ENCODE data around the gene CHRND.

Gene CHRND

GRCh38 chr2:232504438-232504837 is 21.5 kb upstream of the CHRND start:
- no peak for DNase-seq

- no peak for DNase-seq
Observed at GRCh38 chr2:232505856-232506255, 20.1 kb upstream of the CHRND start.

GRCh38 chr2:232506709-232507108 is 19.3 kb upstream of the CHRND start:
- DNase-seq: no peak

DNA sequence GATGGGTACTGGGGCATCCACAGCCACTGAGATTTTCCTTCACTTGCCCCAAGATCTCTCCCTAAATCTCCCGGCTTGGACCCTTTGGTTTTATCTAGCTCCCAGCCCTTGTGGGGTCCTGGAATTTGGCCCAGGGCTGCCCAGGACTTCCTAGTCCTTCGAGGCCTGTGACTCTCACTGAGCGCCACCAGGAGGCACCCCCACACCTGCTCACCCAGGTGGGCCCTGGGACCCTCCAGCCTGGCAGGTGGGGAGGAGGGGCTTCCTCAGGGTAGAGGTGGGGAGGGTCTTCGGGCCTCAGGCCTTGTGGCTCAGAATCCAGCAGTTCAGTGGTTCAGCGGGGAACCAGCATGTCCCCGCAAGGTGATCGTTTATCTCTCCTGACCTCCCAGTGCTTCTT is 17.7 kb upstream of the CHRND start:
- DNase-seq: no peak

GRCh38 chr2:232511336-232511890 is 14.5 kb upstream of the CHRND start:
- no peak for DNase-seq

GRCh38 chr2:232512602-232513001 is 13.4 kb upstream of the CHRND start:
- no peak for DNase-seq

DNA sequence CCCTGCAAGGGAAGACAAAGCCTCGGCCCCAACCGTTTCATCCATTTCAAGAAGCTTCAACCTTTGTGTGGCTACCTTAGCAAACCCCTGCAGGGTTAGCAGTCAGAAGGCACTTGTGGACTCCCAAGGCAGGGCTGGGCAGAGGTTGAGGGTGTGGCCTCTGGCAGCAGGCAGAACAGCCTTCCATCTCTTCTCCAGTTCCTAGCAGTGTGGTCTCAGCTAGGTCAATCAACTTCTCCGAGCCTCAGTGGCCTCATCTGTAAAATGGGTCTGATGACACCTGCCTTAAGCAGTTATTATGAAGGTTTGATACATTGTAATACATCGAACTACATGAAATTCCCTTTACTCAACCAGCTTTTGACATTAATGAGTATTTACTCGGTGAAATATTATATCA is 12.6 kb upstream of the CHRND start:
- DNase-seq: no peak

- DNase-seq: peak in 1 of 2 donors; percentile 45
Observed at GRCh38 chr2:232515639-232516038, 10.3 kb upstream of the CHRND start.

GRCh38 chr2:232516551-232516950 is 9.4 kb upstream of the CHRND start:
- no peak for DNase-seq

- no peak for DNase-seq
Observed at GRCh38 chr2:232518844-232519243, 7.1 kb upstream of the CHRND start.

DNA sequence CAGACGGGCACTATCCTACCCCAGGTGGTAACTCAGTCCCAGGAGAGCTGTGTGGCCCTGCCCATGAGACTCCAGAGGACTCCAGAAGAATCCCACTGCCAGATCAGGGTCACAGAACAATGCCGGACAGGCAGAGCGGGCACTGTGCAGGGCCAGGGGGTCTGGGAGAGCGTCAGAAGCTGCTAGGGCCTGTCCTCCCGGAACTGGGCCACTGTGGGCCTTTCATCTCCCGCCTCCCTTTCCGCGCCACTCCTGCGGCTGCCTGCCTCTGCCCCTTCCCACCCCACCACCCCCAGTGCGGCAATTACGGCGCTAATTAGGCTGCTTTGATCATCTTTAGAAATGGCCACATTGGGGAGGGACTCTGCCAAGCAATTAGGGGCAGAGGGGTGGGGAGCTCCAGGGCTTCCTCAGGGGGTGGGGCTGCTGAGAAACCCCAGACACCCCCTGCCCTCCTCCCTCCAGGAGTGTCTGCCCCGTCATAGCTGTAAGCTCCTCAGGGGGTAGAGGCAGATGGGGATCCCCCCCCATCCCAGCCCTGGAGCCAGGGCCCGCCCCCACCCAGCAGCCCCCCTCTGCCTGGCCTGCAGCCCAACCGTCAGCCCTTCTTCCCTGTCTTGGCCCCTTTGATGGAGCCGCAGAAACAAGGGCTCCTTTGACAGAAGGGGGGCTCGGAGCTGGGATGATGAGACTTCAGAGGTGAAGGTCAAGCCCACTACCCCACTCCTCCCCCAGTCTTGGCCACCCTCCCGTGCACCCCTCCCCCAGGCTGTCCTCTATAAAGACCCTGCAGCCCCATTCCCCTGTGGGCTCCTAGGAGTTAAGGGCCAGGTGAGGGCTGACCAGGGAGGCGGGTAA is 6.2 kb upstream of the CHRND start, which contains the start of gene PRSS56:
TSS of gene PRSS56 (plus strand) at position 808 of the 858 bp plus-strand sequence. CDS start 211 bp downstream, outside the sequence.
- DNase-seq: no peak

DNA sequence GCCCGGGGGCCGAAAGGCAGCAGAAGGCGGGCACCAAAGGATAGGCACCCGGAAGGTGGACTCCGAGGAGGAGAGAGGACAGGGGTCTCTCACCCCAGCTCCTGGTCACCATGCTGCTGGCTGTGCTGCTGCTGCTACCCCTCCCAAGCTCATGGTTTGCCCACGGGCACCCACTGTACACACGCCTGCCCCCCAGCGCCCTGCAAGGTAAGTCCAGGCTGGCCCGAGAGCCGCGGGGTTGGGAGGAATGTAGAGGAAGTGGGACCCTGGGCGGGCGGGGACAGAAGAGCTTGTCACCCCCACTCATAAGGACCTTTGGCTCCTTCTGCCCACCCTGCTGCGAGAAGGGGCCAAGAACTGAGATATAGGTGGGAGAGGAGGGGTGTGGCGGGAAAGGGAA is 5.5 kb upstream of the CHRND start:
- DNase-seq: no peak

- no peak for DNase-seq
Observed at GRCh38 chr2:232521098-232521497, 4.9 kb upstream of the CHRND start.

- DNase-seq: peak in 1 of 2 donors; percentile 64
Observed at GRCh38 chr2:232521959-232522622, 3.9 kb upstream of the CHRND start.

DNA sequence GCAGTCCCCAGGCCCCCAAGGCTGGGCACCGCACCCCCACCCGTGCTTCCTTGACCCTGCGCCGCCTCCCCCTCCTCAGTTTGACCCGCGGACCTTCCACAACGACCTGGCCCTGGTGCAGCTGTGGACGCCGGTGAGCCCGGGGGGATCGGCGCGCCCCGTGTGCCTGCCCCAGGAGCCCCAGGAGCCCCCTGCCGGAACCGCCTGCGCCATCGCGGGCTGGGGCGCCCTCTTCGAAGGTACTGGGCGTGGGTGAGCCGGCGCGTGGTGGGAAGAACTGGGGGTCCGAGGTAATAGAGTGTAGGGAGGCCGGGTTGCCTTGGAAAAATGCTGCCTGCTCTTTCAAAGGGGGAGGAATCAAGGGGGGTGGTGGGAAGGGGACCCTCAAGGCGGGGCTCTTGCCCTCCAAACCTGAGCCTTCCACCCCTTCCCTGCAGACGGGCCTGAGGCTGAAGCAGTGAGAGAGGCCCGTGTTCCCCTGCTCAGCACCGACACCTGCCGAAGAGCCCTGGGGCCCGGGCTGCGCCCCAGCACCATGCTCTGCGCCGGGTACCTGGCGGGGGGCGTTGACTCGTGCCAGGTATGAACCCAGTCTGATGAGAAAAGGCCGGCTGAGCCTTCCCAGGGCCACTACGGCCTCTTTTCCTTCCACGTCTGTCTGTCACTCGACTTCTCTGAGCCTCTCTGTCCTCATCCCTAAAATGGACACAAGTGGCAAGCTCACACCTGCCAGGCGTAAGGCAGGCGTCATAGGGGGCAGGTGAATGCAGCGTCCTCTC is 3.1 kb upstream of the CHRND start:
- DNase-seq: no peak

DNA sequence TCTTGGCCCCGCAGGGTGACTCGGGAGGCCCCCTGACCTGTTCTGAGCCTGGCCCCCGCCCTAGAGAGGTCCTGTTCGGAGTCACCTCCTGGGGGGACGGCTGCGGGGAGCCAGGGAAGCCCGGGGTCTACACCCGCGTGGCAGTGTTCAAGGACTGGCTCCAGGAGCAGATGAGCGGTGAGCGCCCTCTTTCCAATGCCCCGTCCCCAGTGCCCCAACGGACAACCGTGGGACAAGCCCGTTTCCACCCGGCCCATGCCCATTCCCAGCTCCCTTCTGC is 2.6 kb upstream of the CHRND start:
- no peak for DNase-seq

DNA sequence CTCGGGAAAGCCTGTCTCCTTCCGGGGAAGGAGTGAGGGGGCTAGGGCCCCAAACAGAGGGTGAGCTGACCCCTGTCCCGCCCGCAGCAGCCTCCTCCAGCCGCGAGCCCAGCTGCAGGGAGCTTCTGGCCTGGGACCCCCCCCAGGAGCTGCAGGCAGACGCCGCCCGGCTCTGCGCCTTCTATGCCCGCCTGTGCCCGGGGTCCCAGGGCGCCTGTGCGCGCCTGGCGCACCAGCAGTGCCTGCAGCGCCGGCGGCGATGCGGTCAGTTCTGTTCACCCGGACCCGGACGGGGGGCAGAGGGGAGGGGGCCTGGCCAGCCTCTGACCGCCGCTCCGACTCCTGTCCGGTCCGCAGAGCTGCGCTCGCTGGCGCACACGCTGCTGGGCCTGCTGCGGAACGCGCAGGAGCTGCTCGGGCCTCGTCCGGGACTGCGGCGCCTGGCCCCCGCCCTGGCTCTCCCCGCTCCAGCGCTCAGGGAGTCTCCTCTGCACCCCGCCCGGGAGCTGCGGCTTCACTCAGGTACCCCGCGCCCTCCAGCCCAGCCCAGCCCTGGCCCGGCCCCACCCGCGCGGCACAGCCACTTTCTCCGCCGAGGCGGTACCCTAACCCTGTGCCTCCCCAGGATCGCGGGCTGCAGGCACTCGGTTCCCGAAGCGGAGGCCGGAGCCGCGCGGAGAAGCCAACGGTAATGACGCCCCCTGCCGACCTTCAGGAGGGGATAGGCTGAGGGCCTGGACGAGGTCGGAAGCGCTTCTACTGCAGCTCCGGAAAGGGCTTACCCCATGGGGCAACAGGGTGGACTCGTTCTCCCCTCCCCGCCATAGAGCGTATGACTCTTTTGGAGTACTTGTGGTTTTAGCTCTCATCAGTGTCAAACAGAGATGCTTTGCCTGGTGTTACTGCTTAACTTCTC is 2.0 kb upstream of the CHRND start:
- peak; percentile 15 to 40 for DNase-seq

DNA sequence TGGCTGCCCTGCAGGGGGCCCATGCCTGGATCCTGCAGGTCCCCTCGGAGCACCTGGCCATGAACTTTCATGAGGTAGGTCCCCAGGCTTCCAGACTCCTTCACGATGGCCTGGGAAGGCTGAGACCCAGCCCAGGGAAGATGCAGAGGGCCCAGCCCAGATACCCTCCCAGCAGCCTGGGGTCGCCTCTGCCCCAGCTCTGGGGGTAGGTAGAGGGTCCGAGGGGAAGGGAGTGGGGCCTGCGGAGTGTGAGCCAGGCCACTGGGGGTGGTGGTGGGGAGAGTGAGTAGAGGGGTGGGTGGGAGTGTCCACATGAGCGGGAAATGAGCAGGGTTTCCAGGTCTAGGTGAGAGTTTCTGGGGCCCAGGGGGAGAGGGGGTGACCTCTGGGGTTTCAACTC is 1.2 kb upstream of the CHRND start:
- DNase-seq: no peak

DNA sequence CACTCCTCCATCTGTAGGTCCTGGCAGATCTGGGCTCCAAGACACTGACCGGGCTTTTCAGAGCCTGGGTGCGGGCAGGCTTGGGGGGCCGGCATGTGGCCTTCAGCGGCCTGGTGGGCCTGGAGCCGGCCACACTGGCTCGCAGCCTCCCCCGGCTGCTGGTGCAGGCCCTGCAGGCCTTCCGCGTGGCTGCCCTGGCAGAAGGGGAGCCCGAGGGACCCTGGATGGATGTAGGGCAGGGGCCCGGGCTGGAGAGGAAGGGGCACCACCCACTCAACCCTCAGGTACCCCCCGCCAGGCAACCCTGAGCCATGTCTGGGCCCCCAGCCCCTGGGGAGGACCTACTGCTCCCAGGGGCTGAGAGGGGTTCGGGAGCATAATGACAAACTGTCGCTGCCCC is 761 bp upstream of the CHRND start:
- no peak for DNase-seq

DNA sequence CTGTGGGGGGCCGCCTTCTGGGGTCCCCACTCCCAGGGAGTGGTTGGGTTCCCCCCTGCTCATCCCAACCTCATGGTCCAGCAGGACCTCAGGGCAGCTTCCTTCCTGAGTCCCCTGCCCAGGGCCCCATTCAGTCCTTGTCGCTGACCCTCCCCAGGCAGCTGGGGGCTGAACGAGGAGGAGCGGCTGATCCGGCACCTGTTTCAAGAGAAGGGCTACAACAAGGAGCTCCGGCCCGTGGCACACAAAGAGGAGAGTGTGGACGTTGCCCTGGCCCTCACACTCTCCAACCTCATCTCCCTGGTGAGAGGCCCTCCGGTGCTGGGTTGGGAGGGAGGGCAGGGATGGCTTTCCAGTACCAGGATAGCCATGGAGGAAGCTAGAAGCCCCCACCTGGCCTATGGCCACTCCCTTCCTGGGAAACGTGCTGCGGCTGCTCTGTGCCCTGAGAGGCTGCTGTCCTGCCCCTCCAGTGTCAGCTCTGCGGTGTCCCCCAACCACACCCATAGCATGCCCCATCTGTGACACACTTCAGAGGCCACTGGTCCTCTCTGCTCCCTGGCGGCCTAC is 497 bp downstream of the CHRND start:
- DNase-seq: no peak

GRCh38 chr2:232527905-232528470 is 2.0 kb downstream of the CHRND start:
- DNase-seq: no peak
